HepG2 (cell line): Measurements from ENCODE around the gene GP1BA. TPM values are rescaled to one million over a fixed set of nuclear protein-coding genes. Genes with fewer than 3 reads are reported as not detected.
A peak's percentile ranks its signal among the peaks of the same experiment; 100 is the strongest.

Source experiments
- ARID4A ChIP-seq: sonication (generic); formaldehyde crosslinking; IDR thresholded peaks from 2 replicates; pipeline ENCODE4 v1.5.0; 2020; ENCODE audit warnings: mild to moderate bottlenecking, missing genetic modification reagents, borderline replicate concordance
- FUBP1 ChIP-seq: sonication (generic); formaldehyde crosslinking; IDR thresholded peaks from 2 replicates; pipeline ENCODE4 v1.5.1; 2020; ENCODE audit warnings: missing genetic modification reagents, mild to moderate bottlenecking, borderline replicate concordance
- HDAC2 ChIP-seq: sonication (generic); formaldehyde crosslinking; IDR thresholded peaks from 2 replicates; pipeline ENCODE4 v1.4.0; 2020; ENCODE audit warnings: missing genetic modification reagents
- HNRNPK ChIP-seq: fragments of 200-400 bp; formaldehyde crosslinking; IDR thresholded peaks from 2 replicates; pipeline ENCODE4 v1.6.1; 2018; ENCODE audit warnings: low read length, low read depth, moderate library complexity, mild to moderate bottlenecking; ENCODE audit not compliant: poor library complexity, severe bottlenecking
- KDM2A ChIP-seq: sonication (generic); formaldehyde crosslinking; IDR thresholded peaks from 2 replicates; pipeline ENCODE4 v1.4.0; 2020; ENCODE audit warnings: low read depth, missing genetic modification reagents, borderline replicate concordance
- MED1 ChIP-seq: sonication (generic); formaldehyde crosslinking; IDR thresholded peaks from 2 replicates; pipeline ENCODE4 v1.4.0; 2020; ENCODE audit warnings: missing genetic modification reagents
- MZF1 ChIP-seq: sonication (generic); formaldehyde crosslinking; IDR thresholded peaks from 2 replicates; pipeline ENCODE4 v1.8.1; 2023; ENCODE audit warnings: mild to moderate bottlenecking, missing genetic modification reagents, borderline replicate concordance
- POLR2AphosphoS2 ChIP-seq: IDR thresholded peaks from 2 replicates; pipeline ENCODE4 v1.6.1; 2011; ENCODE audit warnings: low read depth, low read length, improper control_type of control experiment
- RAD51 ChIP-seq: fragments of 450-650 bp; IDR thresholded peaks from 2 replicates; pipeline ENCODE4 v1.6.1; 2016; ENCODE audit warnings: borderline replicate concordance
- SIX4 ChIP-seq: sonication (generic); formaldehyde crosslinking; IDR thresholded peaks from 2 replicates; pipeline ENCODE4 v1.4.0; 2020; ENCODE audit warnings: missing genetic modification reagents
- ZBTB7B ChIP-seq: sonication (generic); formaldehyde crosslinking; IDR thresholded peaks from 2 replicates; pipeline ENCODE4 v1.4.0; 2020; ENCODE audit warnings: missing genetic modification reagents
- ZFP36L1 ChIP-seq: sonication (generic); formaldehyde crosslinking; IDR thresholded peaks from 2 replicates; pipeline ENCODE4 v1.8.0; 2022; ENCODE audit warnings: mild to moderate bottlenecking, missing genetic modification reagents, moderate library complexity
- ZNF224 ChIP-seq: sonication (generic); formaldehyde crosslinking; IDR thresholded peaks from 2 replicates; pipeline ENCODE4 v1.5.0; 2020; ENCODE audit warnings: mild to moderate bottlenecking, missing genetic modification reagents
- ZNF296 ChIP-seq: sonication (generic); formaldehyde crosslinking; conservative IDR thresholded peaks from 2 replicates; pipeline ENCODE4 v1.5.0; 2020; ENCODE audit warnings: mild to moderate bottlenecking, missing genetic modification reagents
- ZNF577 ChIP-seq: sonication (generic); formaldehyde crosslinking; IDR thresholded peaks from 2 replicates; pipeline ENCODE4 v1.4.0; 2020; ENCODE audit warnings: mild to moderate bottlenecking, low read depth, missing genetic modification reagents, borderline replicate concordance
- ZNF878 ChIP-seq: sonication (generic); formaldehyde crosslinking; IDR thresholded peaks from 2 replicates; pipeline ENCODE4 v1.8.1; 2023; ENCODE audit warnings: mild to moderate bottlenecking, missing genetic modification reagents, moderate library complexity
- ZNF891 ChIP-seq: sonication (generic); formaldehyde crosslinking; IDR thresholded peaks from 2 replicates; pipeline ENCODE4 v1.5.0; 2020; ENCODE audit warnings: mild to moderate bottlenecking, missing genetic modification reagents
- polyA plus RNA-seq, 8 experiments: library from polyadenylated mRNA; depleted of rRNA in 3 of 8; stranded (reverse) in 7 of 8; unstranded in 1 of 8; fragments of >200 nt; fragmentation: Illumina TruSeq in 4 of 8; extraction: Trizol in 4 of 8; gene quantifications; 2 replicates each; pipeline versions ENCODE4 v1.2.1 to v1.2.3, GENCODE V29; 2011 to 2016; ENCODE audit warnings: low read depth in 4 of 8, missing spikeins in 1 of 8, mixed read lengths in 1 of 8; ENCODE audit not compliant: insufficient read depth in 1 of 8
- total RNA-seq, 5 experiments: library from RNA; depleted of rRNA; stranded (reverse); fragments of >200 nt; fragmentation: Illumina TruSeq; extraction: Trizol; gene quantifications; 2 replicates each; pipeline ENCODE4 v1.2.3, GENCODE V29; 2016; ENCODE audit warnings: low read depth in 1 of 5
- TF ChIP-seq, protein P1 (sequence below): sonication (generic); formaldehyde crosslinking; IDR thresholded peaks from 2 replicates; pipeline ENCODE4 v1.8.1; 2023; ENCODE audit warnings: mild to moderate bottlenecking, missing genetic modification reagents
- TF ChIP-seq, protein P2 (sequence below): IDR thresholded peaks from 2 replicates; pipeline ENCODE4 v1.6.1; 2016; ENCODE audit warnings: missing genetic modification reagents, missing compliant biosample characterization

GP1BA gene
- total and polyA plus RNA-seq, 2 of the 13 experiments (the other 11 are each of a cell fraction or from before 2014, with no cell fraction given) = not detected

DNA sequence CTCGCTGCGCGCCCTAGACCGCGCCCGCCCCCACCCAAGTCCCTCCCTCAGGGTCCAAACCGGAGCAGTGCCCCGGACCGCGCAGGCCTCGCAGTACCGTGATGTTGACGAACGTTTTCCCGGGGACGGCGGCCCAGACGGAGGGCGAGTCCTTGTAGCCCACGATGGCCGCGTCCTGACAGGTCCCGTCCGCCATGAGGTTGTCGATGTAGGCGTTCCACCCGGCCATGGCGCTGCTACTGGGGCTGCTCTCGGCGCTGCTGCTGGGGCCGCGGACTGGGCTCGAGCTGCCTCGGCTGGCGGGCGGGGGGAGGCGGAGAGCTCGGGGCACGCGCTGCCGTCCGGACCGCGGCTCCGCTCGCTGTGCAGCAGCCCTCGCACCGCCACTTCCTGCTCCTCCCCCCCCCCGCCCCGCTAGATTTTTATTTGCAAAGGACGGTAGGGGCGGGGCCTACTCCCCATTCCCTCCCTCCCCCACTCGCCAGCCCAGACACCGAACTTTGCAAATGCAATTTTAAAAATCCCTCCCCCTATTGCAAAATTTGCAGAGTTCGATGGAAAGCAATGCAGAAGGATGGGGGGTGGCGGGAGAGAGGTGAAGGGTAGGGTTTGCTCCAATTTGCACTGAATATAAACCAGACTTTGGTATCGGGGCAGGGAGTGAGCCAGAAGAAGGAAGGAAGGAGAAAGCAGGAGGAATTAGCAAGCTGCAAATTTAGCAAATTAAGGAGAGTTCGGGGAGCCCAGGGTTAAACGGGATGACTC lies 16.3 kb downstream of the GP1BA start, which contains the start of gene PFN1 (continued):
- TF ChIP-seq MED1 (CRISPR knock-in tag) = peak; percentile 63
- TF ChIP-seq ZNF577 (CRISPR knock-in tag) = no peak
- TF ChIP-seq HNRNPK = peak; percentile 63
- TF ChIP-seq, protein P1, sequence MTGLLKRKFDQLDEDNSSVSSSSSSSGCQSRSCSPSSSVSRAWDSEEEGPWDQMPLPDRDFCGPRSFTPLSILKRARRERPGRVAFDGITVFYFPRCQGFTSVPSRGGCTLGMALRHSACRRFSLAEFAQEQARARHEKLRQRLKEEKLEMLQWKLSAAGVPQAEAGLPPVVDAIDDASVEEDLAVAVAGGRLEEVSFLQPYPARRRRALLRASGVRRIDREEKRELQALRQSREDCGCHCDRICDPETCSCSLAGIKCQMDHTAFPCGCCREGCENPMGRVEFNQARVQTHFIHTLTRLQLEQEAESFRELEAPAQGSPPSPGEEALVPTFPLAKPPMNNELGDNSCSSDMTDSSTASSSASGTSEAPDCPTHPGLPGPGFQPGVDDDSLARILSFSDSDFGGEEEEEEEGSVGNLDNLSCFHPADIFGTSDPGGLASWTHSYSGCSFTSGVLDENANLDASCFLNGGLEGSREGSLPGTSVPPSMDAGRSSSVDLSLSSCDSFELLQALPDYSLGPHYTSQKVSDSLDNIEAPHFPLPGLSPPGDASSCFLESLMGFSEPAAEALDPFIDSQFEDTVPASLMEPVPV (CRISPR knock-in tag) = 0 out of 2 replicates have a peak, but pooled peaks have one; percentile 52
- no peak for TF ChIP-seq ZNF296 (CRISPR knock-in tag)
- TF ChIP-seq ZBTB7B = no peak
- TF ChIP-seq RAD51 = no peak
- TF ChIP-seq POLR2AphosphoS2 = no peak
- TF ChIP-seq MZF1 (CRISPR knock-in tag) = no peak
- TF ChIP-seq ZNF878 = no peak
- TF ChIP-seq ARID4A (CRISPR knock-in tag) = peak; percentile 83
- 0 out of 2 replicates have a peak, but pooled peaks have one; percentile 57 for TF ChIP-seq ZNF224 (CRISPR knock-in tag)
- TF ChIP-seq SIX4 (CRISPR knock-in tag) = no peak
- no peak for TF ChIP-seq HDAC2 (CRISPR knock-in tag)
- peak; percentile 75; the same call in 1 of the 2 replicates for TF ChIP-seq ZNF891 (CRISPR knock-in tag)
- peak; percentile 60 for TF ChIP-seq KDM2A
- TF ChIP-seq FUBP1 (CRISPR knock-in tag) = no peak
- TF ChIP-seq, protein P2, sequence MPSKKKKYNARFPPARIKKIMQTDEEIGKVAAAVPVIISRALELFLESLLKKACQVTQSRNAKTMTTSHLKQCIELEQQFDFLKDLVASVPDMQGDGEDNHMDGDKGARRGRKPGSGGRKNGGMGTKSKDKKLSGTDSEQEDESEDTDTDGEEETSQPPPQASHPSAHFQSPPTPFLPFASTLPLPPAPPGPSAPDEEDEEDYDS (CRISPR knock-in tag) = peak; percentile 67; the same call in 1 of the 2 replicates
- TF ChIP-seq ZFP36L1 (CRISPR knock-in tag) = 0 out of 2 replicates have a peak, but pooled peaks have one; percentile 64
